PC-9 (cell line): Measurements from ENCODE around the gene NR1H4.

Experiments used
- EZH2 ChIP-seq: fragments of 200-600 bp; sonication (generic); IDR thresholded peaks from 2 replicates; pipeline ENCODE4 v1.8.0; 2017; ENCODE audit warnings: antibody characterized with exemption, low read depth
- TF ChIP-seq, protein P1 (sequence below): fragments of 200-600 bp; sonication (generic); conservative IDR thresholded peaks from 2 replicates; pipeline ENCODE4 v1.6.1; 2017; ENCODE audit warnings: mixed run types, antibody characterized with exemption, mild to moderate bottlenecking, moderate library complexity

DNA sequence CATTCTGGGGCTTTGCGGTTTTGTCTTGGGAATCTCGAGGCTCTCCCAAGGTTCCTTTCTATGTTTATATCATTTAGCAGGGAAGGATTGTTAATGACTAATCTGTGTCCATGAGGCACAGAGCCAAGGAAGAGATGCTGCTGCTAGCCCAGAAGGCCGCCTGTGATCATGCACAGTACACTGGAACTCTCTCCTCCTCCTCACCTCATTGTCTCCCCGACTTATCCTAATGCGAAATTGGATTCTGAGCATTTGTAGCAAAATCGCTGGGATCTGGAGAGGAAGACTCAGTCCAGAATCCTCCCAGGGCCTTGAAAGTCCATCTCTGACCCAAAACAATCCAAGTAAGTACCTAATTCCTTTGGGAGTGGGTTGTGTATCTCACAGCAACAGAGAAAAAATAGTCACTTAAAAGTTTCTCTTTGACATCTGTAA lies at the start of gene NR1H4:
- TF ChIP-seq, protein P1, sequence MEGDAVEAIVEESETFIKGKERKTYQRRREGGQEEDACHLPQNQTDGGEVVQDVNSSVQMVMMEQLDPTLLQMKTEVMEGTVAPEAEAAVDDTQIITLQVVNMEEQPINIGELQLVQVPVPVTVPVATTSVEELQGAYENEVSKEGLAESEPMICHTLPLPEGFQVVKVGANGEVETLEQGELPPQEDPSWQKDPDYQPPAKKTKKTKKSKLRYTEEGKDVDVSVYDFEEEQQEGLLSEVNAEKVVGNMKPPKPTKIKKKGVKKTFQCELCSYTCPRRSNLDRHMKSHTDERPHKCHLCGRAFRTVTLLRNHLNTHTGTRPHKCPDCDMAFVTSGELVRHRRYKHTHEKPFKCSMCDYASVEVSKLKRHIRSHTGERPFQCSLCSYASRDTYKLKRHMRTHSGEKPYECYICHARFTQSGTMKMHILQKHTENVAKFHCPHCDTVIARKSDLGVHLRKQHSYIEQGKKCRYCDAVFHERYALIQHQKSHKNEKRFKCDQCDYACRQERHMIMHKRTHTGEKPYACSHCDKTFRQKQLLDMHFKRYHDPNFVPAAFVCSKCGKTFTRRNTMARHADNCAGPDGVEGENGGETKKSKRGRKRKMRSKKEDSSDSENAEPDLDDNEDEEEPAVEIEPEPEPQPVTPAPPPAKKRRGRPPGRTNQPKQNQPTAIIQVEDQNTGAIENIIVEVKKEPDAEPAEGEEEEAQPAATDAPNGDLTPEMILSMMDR = no peak
- no peak for TF ChIP-seq EZH2
